Liver (tissue), 3 donors: ENCODE measurements around the gene SASH1.

Experiments used
- GABPA ChIP-seq, 2 donors: IDR thresholded peaks in 1 of 2; conservative IDR thresholded peaks in 1 of 2; 2 replicates each; pipeline ENCODE4 v1.6.1; 2016; ENCODE audit warnings: antibody characterized with exemption in 2 of 2, mild to moderate bottlenecking in 1 of 2, moderate library complexity in 1 of 2
- JUND ChIP-seq, 2 donors: IDR thresholded peaks; 2 replicates each; pipeline ENCODE4 v1.6.1; 2016; ENCODE audit warnings: antibody characterized with exemption in 2 of 2
- NR2F2 ChIP-seq: IDR thresholded peaks from 2 replicates; pipeline ENCODE4 v1.6.1; 2016; ENCODE audit warnings: antibody characterized with exemption
- YY1 ChIP-seq: IDR thresholded peaks from 2 replicates; pipeline ENCODE4 v1.6.1; 2016; ENCODE audit warnings: antibody characterized with exemption, mild to moderate bottlenecking
- TF ChIP-seq, protein P1 (sequence below): fragments of 150-350 bp; IDR thresholded peaks from 2 replicates; pipeline ENCODE4 v1.5.1; 2017; ENCODE audit warnings: improper control_type of control experiment, low read depth, low read length; ENCODE audit not compliant: missing input control
- TF ChIP-seq, protein P2 (sequence below): IDR thresholded peaks from 2 replicates; pipeline ENCODE4 v1.6.1; 2016; ENCODE audit warnings: antibody characterized with exemption, mild to moderate bottlenecking
- TF ChIP-seq, protein P3 (sequence below): IDR thresholded peaks from 2 replicates; pipeline ENCODE4 v1.6.1; 2016; ENCODE audit warnings: antibody characterized with exemption
- TF ChIP-seq, protein P4 (sequence below): IDR thresholded peaks from 2 replicates; pipeline ENCODE4 v1.6.1; 2016; ENCODE audit warnings: antibody characterized with exemption
- donor health status: healthy.
- donor health status: healthy.

DNA sequence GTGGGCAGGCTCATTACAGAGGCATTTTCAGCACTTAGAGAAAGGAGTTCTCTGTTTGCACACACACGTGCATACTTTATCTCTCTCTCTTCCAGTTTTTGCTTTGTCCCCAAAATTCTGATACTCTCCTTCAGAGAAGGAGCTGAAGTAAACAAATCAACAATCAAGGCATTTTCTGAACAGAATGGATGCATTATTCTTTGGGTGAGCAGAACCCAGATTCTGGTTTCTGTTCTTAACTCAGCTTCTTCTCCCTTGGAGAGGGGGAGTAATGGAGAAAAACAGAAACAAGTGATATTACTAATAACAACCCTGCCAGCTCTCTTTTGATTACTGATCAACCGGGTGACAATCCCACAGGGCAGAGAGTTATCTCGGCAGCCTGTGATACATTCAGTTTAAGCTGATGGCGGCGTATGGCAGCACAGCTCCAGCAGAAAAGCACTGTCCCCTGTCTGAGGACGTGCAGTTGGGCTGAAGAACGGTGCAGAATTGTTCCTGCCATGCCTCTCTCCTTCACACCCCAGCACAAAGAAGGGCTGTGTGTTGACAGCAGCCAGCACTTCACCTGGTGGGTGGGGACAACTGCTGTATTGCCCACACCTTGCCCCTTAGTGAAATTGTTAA, 47.3 kb upstream of the SASH1 start:
- TF ChIP-seq, protein P1, sequence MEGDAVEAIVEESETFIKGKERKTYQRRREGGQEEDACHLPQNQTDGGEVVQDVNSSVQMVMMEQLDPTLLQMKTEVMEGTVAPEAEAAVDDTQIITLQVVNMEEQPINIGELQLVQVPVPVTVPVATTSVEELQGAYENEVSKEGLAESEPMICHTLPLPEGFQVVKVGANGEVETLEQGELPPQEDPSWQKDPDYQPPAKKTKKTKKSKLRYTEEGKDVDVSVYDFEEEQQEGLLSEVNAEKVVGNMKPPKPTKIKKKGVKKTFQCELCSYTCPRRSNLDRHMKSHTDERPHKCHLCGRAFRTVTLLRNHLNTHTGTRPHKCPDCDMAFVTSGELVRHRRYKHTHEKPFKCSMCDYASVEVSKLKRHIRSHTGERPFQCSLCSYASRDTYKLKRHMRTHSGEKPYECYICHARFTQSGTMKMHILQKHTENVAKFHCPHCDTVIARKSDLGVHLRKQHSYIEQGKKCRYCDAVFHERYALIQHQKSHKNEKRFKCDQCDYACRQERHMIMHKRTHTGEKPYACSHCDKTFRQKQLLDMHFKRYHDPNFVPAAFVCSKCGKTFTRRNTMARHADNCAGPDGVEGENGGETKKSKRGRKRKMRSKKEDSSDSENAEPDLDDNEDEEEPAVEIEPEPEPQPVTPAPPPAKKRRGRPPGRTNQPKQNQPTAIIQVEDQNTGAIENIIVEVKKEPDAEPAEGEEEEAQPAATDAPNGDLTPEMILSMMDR, result no peak
- TF ChIP-seq, protein P2, sequence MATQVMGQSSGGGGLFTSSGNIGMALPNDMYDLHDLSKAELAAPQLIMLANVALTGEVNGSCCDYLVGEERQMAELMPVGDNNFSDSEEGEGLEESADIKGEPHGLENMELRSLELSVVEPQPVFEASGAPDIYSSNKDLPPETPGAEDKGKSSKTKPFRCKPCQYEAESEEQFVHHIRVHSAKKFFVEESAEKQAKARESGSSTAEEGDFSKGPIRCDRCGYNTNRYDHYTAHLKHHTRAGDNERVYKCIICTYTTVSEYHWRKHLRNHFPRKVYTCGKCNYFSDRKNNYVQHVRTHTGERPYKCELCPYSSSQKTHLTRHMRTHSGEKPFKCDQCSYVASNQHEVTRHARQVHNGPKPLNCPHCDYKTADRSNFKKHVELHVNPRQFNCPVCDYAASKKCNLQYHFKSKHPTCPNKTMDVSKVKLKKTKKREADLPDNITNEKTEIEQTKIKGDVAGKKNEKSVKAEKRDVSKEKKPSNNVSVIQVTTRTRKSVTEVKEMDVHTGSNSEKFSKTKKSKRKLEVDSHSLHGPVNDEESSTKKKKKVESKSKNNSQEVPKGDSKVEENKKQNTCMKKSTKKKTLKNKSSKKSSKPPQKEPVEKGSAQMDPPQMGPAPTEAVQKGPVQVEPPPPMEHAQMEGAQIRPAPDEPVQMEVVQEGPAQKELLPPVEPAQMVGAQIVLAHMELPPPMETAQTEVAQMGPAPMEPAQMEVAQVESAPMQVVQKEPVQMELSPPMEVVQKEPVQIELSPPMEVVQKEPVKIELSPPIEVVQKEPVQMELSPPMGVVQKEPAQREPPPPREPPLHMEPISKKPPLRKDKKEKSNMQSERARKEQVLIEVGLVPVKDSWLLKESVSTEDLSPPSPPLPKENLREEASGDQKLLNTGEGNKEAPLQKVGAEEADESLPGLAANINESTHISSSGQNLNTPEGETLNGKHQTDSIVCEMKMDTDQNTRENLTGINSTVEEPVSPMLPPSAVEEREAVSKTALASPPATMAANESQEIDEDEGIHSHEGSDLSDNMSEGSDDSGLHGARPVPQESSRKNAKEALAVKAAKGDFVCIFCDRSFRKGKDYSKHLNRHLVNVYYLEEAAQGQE, result no peak
- TF ChIP-seq GABPA (IDR thresholded peaks at IDR 0.05 in 1 of 2, conservative IDR thresholded peaks at IDR 0.05 in 1 of 2) (no peak), JUND (IDR thresholded peaks at IDR 0.05) (no peak), NR2F2 (no peak), YY1 (no peak)
- TF ChIP-seq, protein P3, sequence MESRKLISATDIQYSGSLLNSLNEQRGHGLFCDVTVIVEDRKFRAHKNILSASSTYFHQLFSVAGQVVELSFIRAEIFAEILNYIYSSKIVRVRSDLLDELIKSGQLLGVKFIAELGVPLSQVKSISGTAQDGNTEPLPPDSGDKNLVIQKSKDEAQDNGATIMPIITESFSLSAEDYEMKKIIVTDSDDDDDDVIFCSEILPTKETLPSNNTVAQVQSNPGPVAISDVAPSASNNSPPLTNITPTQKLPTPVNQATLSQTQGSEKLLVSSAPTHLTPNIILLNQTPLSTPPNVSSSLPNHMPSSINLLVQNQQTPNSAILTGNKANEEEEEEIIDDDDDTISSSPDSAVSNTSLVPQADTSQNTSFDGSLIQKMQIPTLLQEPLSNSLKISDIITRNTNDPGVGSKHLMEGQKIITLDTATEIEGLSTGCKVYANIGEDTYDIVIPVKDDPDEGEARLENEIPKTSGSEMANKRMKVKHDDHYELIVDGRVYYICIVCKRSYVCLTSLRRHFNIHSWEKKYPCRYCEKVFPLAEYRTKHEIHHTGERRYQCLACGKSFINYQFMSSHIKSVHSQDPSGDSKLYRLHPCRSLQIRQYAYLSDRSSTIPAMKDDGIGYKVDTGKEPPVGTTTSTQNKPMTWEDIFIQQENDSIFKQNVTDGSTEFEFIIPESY, result no peak
- TF ChIP-seq, protein P4, sequence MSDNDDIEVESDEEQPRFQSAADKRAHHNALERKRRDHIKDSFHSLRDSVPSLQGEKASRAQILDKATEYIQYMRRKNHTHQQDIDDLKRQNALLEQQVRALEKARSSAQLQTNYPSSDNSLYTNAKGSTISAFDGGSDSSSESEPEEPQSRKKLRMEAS, result no peak
